Measurements from ENCODE around the gene RAD51B. TPM values are rescaled to one million over a fixed set of nuclear protein-coding genes. Genes with fewer than 3 reads are reported as not detected.

RAD51B gene
- total RNA-seq, 1 experiment from 2014 or later: 29.9 TPM

- intact Hi-C loops (cut with micrococcal nuclease; ENCODE audit: unreplicated experiment): no loop called here
- Histone ChIP-seq H3K9me3 (ENCODE audit: insufficient read depth, low read depth) (0 out of 2 replicates have a peak, but pooled peaks cover 9% of the 10 kb centered on the region), H3K9me2 (ENCODE audit: insufficient read depth) (no peaks in the 10 kb centered on the region), H3K36me3 (ENCODE audit: low read depth) (no peaks in the 10 kb centered on the region), H3K27me3 (ENCODE audit: insufficient read depth, low read depth) (no peaks in the 10 kb centered on the region), H2AFZ (no peak overlapping the region), H3K79me2 (ENCODE audit: low read depth) (no peaks in the 10 kb centered on the region), H4K20me1 (ENCODE audit: insufficient read depth) (no peaks in the 10 kb centered on the region), H3F3A (ENCODE audit: insufficient read depth, low read depth) (peaks cover 19% of the 10 kb centered on the region; the same call in 1 of the 2 replicates), H3K4me2 (peak overlapping the region; percentile 48; the same call in 1 of the 2 replicates), H3K27ac (peak overlapping the region; percentile 63), H3K4me3 (no peak overlapping the region), H3K4me1 (replicated peaks; ENCODE audit: insufficient read depth) (peaks cover 33% of the 10 kb centered on the region)
- ChIA-PET POLR2A (ENCODE audit: unreplicated experiment) (no interaction called here), CTCF (no interaction called here)
- BruUV-seq (replicated peaks): no TSS peak
- DNase-seq: peak in 1 of 2 experiments; percentile 52
- TF ChIP-seq EZH2 (IDR thresholded peaks at IDR 0.05; ENCODE audit: low read depth) (no peak), CTCF (conservative IDR thresholded peaks at IDR 0.05) (no peak)
These were observed 353.0 kb downstream of the RAD51B start for GRCh38 chr14:68172627-68173026.

- no peak overlapping the region for H3K4me2 ChIP-seq
- TF ChIP-seq CTCF (conservative IDR thresholded peaks at IDR 0.05): no peak
- no peak for TF ChIP-seq EZH2 (IDR thresholded peaks at IDR 0.05; ENCODE audit: low read depth)
- no peak overlapping the region for H3K4me3 ChIP-seq
- H3K9me3 ChIP-seq (ENCODE audit: insufficient read depth, low read depth): 0 out of 2 replicates have a peak, but pooled peaks cover 9% of the 10 kb centered on the region
- H3K27ac ChIP-seq: no peak overlapping the region
- no peak for DNase-seq
- H3F3A ChIP-seq (ENCODE audit: insufficient read depth, low read depth): peaks cover 19% of the 10 kb centered on the region; the same call in 1 of the 2 replicates
- H3K4me1 ChIP-seq (replicated peaks; ENCODE audit: insufficient read depth): peaks cover 41% of the 10 kb centered on the region
- intact Hi-C loops (cut with micrococcal nuclease; ENCODE audit: unreplicated experiment): no loop called here
- no peaks in the 10 kb centered on the region for H3K36me3 ChIP-seq (ENCODE audit: low read depth)
- H3K9me2 ChIP-seq (ENCODE audit: insufficient read depth): no peaks in the 10 kb centered on the region
- ChIA-PET POLR2A (ENCODE audit: unreplicated experiment) (no interaction called here), CTCF (no interaction called here)
- no peaks in the 10 kb centered on the region for H4K20me1 ChIP-seq (ENCODE audit: insufficient read depth)
- no peak overlapping the region for H2AFZ ChIP-seq
- no peaks in the 10 kb centered on the region for H3K79me2 ChIP-seq (ENCODE audit: low read depth)
- BruUV-seq (replicated peaks): no TSS peak
- no peaks in the 10 kb centered on the region for H3K27me3 ChIP-seq (ENCODE audit: insufficient read depth, low read depth)
These were observed 353.8 kb downstream of the RAD51B start for GRCh38 chr14:68173227-68173972.

- Histone ChIP-seq H3K4me3 (no peak overlapping the region), H2AFZ (no peak overlapping the region), H3K36me3 (ENCODE audit: low read depth) (no peaks in the 10 kb centered on the region), H3K9me2 (ENCODE audit: insufficient read depth) (no peaks in the 10 kb centered on the region), H3K4me1 (replicated peaks; ENCODE audit: insufficient read depth) (peaks cover 45% of the 10 kb centered on the region), H3K79me2 (ENCODE audit: low read depth) (no peaks in the 10 kb centered on the region), H3K4me2 (no peak overlapping the region), H3K27ac (no peak overlapping the region), H3K27me3 (ENCODE audit: insufficient read depth, low read depth) (no peaks in the 10 kb centered on the region), H4K20me1 (ENCODE audit: insufficient read depth) (no peaks in the 10 kb centered on the region), H3F3A (ENCODE audit: insufficient read depth, low read depth) (peaks cover 19% of the 10 kb centered on the region; the same call in 1 of the 2 replicates), H3K9me3 (ENCODE audit: insufficient read depth, low read depth) (0 out of 2 replicates have a peak, but pooled peaks cover 12% of the 10 kb centered on the region)
- BruUV-seq (replicated peaks): no TSS peak
- intact Hi-C loops (cut with micrococcal nuclease; ENCODE audit: unreplicated experiment): no loop called here
- TF ChIP-seq CTCF (conservative IDR thresholded peaks at IDR 0.05) (no peak), EZH2 (IDR thresholded peaks at IDR 0.05; ENCODE audit: low read depth) (no peak)
- ChIA-PET POLR2A (ENCODE audit: unreplicated experiment) (no interaction called here), CTCF (no interaction called here)
- no peak for DNase-seq
These were observed 354.9 kb downstream of the RAD51B start for GRCh38 chr14:68174446-68174845.
